Tibial nerve (tissue), 3 donors: ENCODE measurements around the gene LRSAM1.

Source experiments
- CTCF ChIP-seq, 5 experiments: fragments of 200-600 bp in 3 of 5; fragments of 450-650 bp in 2 of 5; sonication (generic) in 3 of 5; IDR thresholded peaks; one replicate each; pipeline ENCODE4 v1.5.1; 2016 to 2019; ENCODE audit warnings: antibody characterized with exemption in 5 of 5, mild to moderate bottlenecking in 3 of 5, moderate library complexity in 2 of 5
- POLR2A ChIP-seq, 2 donors: fragments of 450-650 bp; IDR thresholded peaks; one replicate each; pipeline ENCODE4 v1.6.1; 2017; ENCODE audit warnings: antibody characterized with exemption in 2 of 2, mild to moderate bottlenecking in 2 of 2, moderate library complexity in 2 of 2

GRCh38 chr9:127509261-127509954 lies 58.1 kb downstream of the LRSAM1 start:
- no peak for TF ChIP-seq POLR2A (IDR thresholded peaks at IDR 0.05)
- TF ChIP-seq CTCF (IDR thresholded peaks at IDR 0.05) = no peak
